Liver (tissue), 9 donors: ENCODE results near the gene PPFIA4. TPM values are rescaled to one million over a fixed set of nuclear protein-coding genes. Genes with fewer than 3 reads are reported as not detected.

Experiments used
- DNase-seq: peaks from one replicate; pipeline ENCODE4 v3.0.0-alpha.2; 2017; ENCODE audit warnings: low spot score
- H3K27ac ChIP-seq, 2 donors: one replicate each; pipeline ENCODE4 v1.7.0; 2013; ENCODE audit warnings: inconsistent platforms in 2 of 2, low read length in 2 of 2, control low read depth in 1 of 2, low read depth in 1 of 2, mild to moderate bottlenecking in 1 of 2
- H3K27me3 ChIP-seq, 4 donors: one replicate each; pipeline versions ENCODE4 v1.6.1 to v1.7.0; 2013; ENCODE audit warnings: low read length in 3 of 4, inconsistent platforms in 1 of 4, mild to moderate bottlenecking in 1 of 4, moderate library complexity in 1 of 4; ENCODE audit not compliant: control insufficient read depth in 4 of 4, insufficient read depth in 4 of 4
- H3K36me3 ChIP-seq, 4 donors: one replicate each; pipeline versions ENCODE4 v1.6.1 to v1.7.0; 2013; ENCODE audit warnings: low read length in 3 of 4, mild to moderate bottlenecking in 3 of 4, low read depth in 1 of 4, moderate library complexity in 1 of 4; ENCODE audit not compliant: control insufficient read depth in 4 of 4, insufficient read depth in 3 of 4
- H3K4me1 ChIP-seq, 4 donors: one replicate each; pipeline versions ENCODE4 v1.6.1 to v1.7.0; 2013; ENCODE audit warnings: low read length in 3 of 4, mild to moderate bottlenecking in 3 of 4, moderate library complexity in 1 of 4; ENCODE audit not compliant: control insufficient read depth in 4 of 4, insufficient read depth in 4 of 4
- H3K4me3 ChIP-seq, 3 donors: one replicate each; pipeline versions ENCODE4 v1.6.1 to v1.7.0; 2013; ENCODE audit warnings: low read length in 3 of 3, control low read depth in 1 of 3, low read depth in 1 of 3, mild to moderate bottlenecking in 1 of 3
- H3K9ac ChIP-seq, 2 donors: one replicate each; pipeline ENCODE4 v1.7.0; 2013; ENCODE audit warnings: low read length in 2 of 2, mild to moderate bottlenecking in 2 of 2, moderate library complexity in 2 of 2, control low read depth in 1 of 2, low read depth in 1 of 2
- H3K9me3 ChIP-seq, 4 donors: one replicate each; pipeline versions ENCODE4 v1.6.1 to v1.7.0; 2013; ENCODE audit warnings: low read length in 3 of 4; ENCODE audit not compliant: control insufficient read depth in 4 of 4
- EGR1 ChIP-seq, 2 donors: IDR thresholded peaks; 2 replicates each; pipeline ENCODE4 v1.6.1; 2016 to 2018; ENCODE audit warnings: antibody characterized with exemption in 2 of 2, low read depth in 2 of 2
- FOXA1 ChIP-seq: IDR thresholded peaks from 2 replicates; pipeline ENCODE4 v1.6.1; 2016; ENCODE audit warnings: antibody characterized with exemption
- FOXA2 ChIP-seq: IDR thresholded peaks from 2 replicates; pipeline ENCODE4 v1.6.1; 2016; ENCODE audit warnings: antibody characterized with exemption
- GABPA ChIP-seq, 2 donors: IDR thresholded peaks in 1 of 2; conservative IDR thresholded peaks in 1 of 2; 2 replicates each; pipeline ENCODE4 v1.6.1; 2016; ENCODE audit warnings: antibody characterized with exemption in 2 of 2, mild to moderate bottlenecking in 1 of 2, moderate library complexity in 1 of 2
- HNF4A ChIP-seq, 2 donors: conservative IDR thresholded peaks; 2 replicates each; pipeline ENCODE4 v1.6.1; 2016; ENCODE audit warnings: antibody characterized with exemption in 2 of 2, mild to moderate bottlenecking in 2 of 2
- HNF4G ChIP-seq: IDR thresholded peaks from 2 replicates; pipeline ENCODE4 v1.6.1; 2016; ENCODE audit warnings: antibody characterized with exemption
- JUND ChIP-seq, 2 donors: IDR thresholded peaks; 2 replicates each; pipeline ENCODE4 v1.6.1; 2016; ENCODE audit warnings: antibody characterized with exemption in 2 of 2
- NR2F2 ChIP-seq: IDR thresholded peaks from 2 replicates; pipeline ENCODE4 v1.6.1; 2016; ENCODE audit warnings: antibody characterized with exemption
- RXRA ChIP-seq, 2 donors: IDR thresholded peaks; 2 replicates each; pipeline ENCODE4 v1.6.1; 2017 to 2018; ENCODE audit warnings: antibody characterized with exemption in 2 of 2, mild to moderate bottlenecking in 1 of 2
- SP1 ChIP-seq: IDR thresholded peaks from 2 replicates; pipeline ENCODE4 v1.6.1; 2018; ENCODE audit warnings: antibody characterized with exemption, mild to moderate bottlenecking
- TAF1 ChIP-seq: conservative IDR thresholded peaks from 2 replicates; pipeline ENCODE4 v1.6.1; 2016; ENCODE audit warnings: antibody characterized with exemption, mild to moderate bottlenecking
- YY1 ChIP-seq: IDR thresholded peaks from 2 replicates; pipeline ENCODE4 v1.6.1; 2016; ENCODE audit warnings: antibody characterized with exemption, mild to moderate bottlenecking
- WGBS: extraction: QIAGEN DNeasy Blood & Tissue Kit; methylation state at CpG from one replicate; pipeline ENCODE4 v1.1.7; 2013; 5-methylcytosine and 5-hydroxymethylcytosine counted together
- polyA plus RNA-seq, 2 donors: library from polyadenylated mRNA; stranded (reverse) in 1 of 2; unstranded in 1 of 2; fragments of 200-250 nt in 1 of 2; fragments of >200 nt in 1 of 2; fragmentation: Nextera tagmentation in 1 of 2; extraction: Ambion mirVana in 1 of 2; gene quantifications; one replicate each; pipeline versions ENCODE4 v1.2.1 to v1.2.3, GENCODE V29; 2013 to 2015
- total RNA-seq, 2 donors: library from RNA; depleted of rRNA; stranded (reverse); fragments of >200 nt; gene quantifications; one replicate each; pipeline ENCODE4 v1.2.3, GENCODE V29; 2014
- TF ChIP-seq, protein P1 (sequence below): IDR thresholded peaks from 2 replicates; pipeline ENCODE4 v1.6.1; 2016; ENCODE audit warnings: antibody characterized with exemption, mild to moderate bottlenecking
- TF ChIP-seq, protein P2 (sequence below): IDR thresholded peaks from 2 replicates; pipeline ENCODE4 v1.6.1; 2016; ENCODE audit warnings: antibody characterized with exemption
- TF ChIP-seq, protein P3 (sequence below): IDR thresholded peaks from 2 replicates; pipeline ENCODE4 v1.6.1; 2016; ENCODE audit warnings: antibody characterized with exemption
- donor health status: healthy.
- donor health status: healthy.
- donor health status: healthy.
- donor health status: healthy.
- donor health status: healthy.

The PPFIA4 gene
- total and polyA plus RNA-seq, 4 donors: 0.07 to 0.33 (median 0.15) TPM

DNA sequence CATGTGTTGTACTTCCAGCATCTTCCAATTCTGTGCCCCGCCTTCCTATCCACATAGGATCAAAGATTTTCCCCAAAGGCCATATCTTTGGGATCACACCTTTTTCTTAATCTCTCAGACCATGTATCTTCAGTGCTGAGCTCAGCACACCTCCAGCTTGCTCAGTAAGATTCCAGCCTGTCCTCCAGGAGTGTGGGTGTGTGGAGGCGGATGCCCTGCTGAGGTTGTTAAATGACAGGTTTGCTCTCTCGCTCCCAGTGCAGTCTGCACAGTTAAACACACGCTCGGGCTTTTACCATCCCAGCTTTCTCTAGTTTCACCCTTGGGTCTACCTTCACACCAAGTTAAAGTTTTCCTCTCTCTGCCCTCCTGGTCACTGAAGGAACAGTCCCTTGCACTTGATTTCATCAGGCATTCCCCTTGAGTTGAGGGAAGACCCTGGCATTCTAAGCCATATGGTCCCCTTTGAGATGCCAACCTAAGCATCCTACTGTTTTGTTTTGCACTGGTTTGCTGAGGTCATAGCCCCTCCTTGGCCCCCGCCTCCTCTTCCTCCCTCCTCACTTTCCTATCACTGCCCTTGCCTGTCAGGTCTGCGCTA is 45.8 kb downstream of the PPFIA4 start:
- TF ChIP-seq HNF4G (no peak), NR2F2 (no peak), JUND (IDR thresholded peaks at IDR 0.05) (no peak)
- no peak for DNase-seq
- H3K9ac ChIP-seq: no peak overlapping the region
- H3K4me3 ChIP-seq: no peak overlapping the region
- H3K4me1 ChIP-seq: peaks cover 0 to 8% (median 2%) of the 10 kb centered on the region in 4 donors
- WGBS: 84% methylated on average over 7 of the region's 7 CpGs
- no peaks in the 10 kb centered on the region for H3K36me3 ChIP-seq
- no peak overlapping the region for H3K27ac ChIP-seq
- no peaks in the 10 kb centered on the region for H3K9me3 ChIP-seq
- H3K27me3 ChIP-seq: peaks cover 0 to 6% (median 0%) of the 10 kb centered on the region in 4 donors

DNA sequence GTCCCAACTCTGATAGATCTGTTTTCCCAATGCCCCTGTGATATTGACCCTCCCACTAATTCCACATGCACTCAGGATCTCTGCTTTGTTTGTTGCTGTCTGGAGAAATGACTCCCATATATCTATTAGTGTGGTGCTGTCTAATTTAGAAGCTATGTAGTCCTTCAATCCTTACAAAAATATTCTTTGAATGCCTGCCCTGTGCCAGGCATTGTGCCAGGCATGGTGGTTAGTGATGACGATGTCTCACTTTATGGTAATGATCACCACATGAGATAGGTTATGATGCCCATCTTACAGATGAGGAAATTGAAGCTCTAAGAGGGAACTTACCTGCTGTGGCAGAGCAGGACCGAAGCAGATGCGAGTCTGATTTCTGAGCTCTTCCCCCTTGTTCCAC is 46.6 kb downstream of the PPFIA4 start:
- WGBS: 84% methylated on average over 3 of the region's 3 CpGs
- no peak overlapping the region for H3K4me3 ChIP-seq
- no peak overlapping the region for H3K27ac ChIP-seq
- H3K9ac ChIP-seq: no peak overlapping the region
- peaks cover 0 to 8% (median 2%) of the 10 kb centered on the region in 4 donors for H3K4me1 ChIP-seq
- TF ChIP-seq, protein P1, sequence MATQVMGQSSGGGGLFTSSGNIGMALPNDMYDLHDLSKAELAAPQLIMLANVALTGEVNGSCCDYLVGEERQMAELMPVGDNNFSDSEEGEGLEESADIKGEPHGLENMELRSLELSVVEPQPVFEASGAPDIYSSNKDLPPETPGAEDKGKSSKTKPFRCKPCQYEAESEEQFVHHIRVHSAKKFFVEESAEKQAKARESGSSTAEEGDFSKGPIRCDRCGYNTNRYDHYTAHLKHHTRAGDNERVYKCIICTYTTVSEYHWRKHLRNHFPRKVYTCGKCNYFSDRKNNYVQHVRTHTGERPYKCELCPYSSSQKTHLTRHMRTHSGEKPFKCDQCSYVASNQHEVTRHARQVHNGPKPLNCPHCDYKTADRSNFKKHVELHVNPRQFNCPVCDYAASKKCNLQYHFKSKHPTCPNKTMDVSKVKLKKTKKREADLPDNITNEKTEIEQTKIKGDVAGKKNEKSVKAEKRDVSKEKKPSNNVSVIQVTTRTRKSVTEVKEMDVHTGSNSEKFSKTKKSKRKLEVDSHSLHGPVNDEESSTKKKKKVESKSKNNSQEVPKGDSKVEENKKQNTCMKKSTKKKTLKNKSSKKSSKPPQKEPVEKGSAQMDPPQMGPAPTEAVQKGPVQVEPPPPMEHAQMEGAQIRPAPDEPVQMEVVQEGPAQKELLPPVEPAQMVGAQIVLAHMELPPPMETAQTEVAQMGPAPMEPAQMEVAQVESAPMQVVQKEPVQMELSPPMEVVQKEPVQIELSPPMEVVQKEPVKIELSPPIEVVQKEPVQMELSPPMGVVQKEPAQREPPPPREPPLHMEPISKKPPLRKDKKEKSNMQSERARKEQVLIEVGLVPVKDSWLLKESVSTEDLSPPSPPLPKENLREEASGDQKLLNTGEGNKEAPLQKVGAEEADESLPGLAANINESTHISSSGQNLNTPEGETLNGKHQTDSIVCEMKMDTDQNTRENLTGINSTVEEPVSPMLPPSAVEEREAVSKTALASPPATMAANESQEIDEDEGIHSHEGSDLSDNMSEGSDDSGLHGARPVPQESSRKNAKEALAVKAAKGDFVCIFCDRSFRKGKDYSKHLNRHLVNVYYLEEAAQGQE: no peak
- no peak for TF ChIP-seq SP1
- TF ChIP-seq RXRA (IDR thresholded peaks at IDR 0.05): no peak
- no peak for TF ChIP-seq HNF4G
- TF ChIP-seq YY1: no peak
- no peak for TF ChIP-seq GABPA (IDR thresholded peaks at IDR 0.05 in 1 of 2, conservative IDR thresholded peaks at IDR 0.05 in 1 of 2)
- TF ChIP-seq FOXA2: no peak
- no peak for TF ChIP-seq EGR1 (IDR thresholded peaks at IDR 0.05; ENCODE audit: low read depth in 2 of 2)
- no peak for TF ChIP-seq HNF4A (conservative IDR thresholded peaks at IDR 0.05)
- TF ChIP-seq, protein P2, sequence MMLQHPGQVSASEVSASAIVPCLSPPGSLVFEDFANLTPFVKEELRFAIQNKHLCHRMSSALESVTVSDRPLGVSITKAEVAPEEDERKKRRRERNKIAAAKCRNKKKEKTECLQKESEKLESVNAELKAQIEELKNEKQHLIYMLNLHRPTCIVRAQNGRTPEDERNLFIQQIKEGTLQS: no peak
- no peak for TF ChIP-seq JUND (IDR thresholded peaks at IDR 0.05)
- TF ChIP-seq NR2F2: no peak
- TF ChIP-seq, protein P3, sequence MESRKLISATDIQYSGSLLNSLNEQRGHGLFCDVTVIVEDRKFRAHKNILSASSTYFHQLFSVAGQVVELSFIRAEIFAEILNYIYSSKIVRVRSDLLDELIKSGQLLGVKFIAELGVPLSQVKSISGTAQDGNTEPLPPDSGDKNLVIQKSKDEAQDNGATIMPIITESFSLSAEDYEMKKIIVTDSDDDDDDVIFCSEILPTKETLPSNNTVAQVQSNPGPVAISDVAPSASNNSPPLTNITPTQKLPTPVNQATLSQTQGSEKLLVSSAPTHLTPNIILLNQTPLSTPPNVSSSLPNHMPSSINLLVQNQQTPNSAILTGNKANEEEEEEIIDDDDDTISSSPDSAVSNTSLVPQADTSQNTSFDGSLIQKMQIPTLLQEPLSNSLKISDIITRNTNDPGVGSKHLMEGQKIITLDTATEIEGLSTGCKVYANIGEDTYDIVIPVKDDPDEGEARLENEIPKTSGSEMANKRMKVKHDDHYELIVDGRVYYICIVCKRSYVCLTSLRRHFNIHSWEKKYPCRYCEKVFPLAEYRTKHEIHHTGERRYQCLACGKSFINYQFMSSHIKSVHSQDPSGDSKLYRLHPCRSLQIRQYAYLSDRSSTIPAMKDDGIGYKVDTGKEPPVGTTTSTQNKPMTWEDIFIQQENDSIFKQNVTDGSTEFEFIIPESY: no peak
- no peak for TF ChIP-seq FOXA1
- TF ChIP-seq TAF1: no peak
- no peak for DNase-seq
- peaks cover 0 to 6% (median 0%) of the 10 kb centered on the region in 4 donors for H3K27me3 ChIP-seq
- no peaks in the 10 kb centered on the region for H3K36me3 ChIP-seq
- no peaks in the 10 kb centered on the region for H3K9me3 ChIP-seq
